GM19035 (cell line): ENCODE data around the gene CSRNP2.
"Not testable (repeated sequence)": the region's sequence is repeated elsewhere in the genome, so short reads cannot be mapped to it uniquely, and the experiment has no call there.

Source experiments
- ATAC-seq: cut with Tn5 transposase; IDR thresholded peaks from one replicate; pipeline ENCODE4 v1.9.1; 2021; ENCODE audit not compliant: unreplicated experiment

The CSRNP2 gene

GRCh38 chr12:51083126-51083833 is at the start of gene CSRNP2:
CSRNP2 (minus strand) TSS chr12:51083596; CDS start chr12:51076561, 7,035 bp downstream.
- ATAC-seq: peak; percentile 94

- ATAC-seq: no peak
These were observed 49.3 kb upstream of the CSRNP2 start for GRCh38 chr12:51132693-51133092.

- no peak for ATAC-seq
These were observed 48.5 kb upstream of the CSRNP2 start for GRCh38 chr12:51131745-51132521.

GRCh38 chr12:51128919-51129318 is 45.5 kb upstream of the CSRNP2 start:
- ATAC-seq: no peak

GRCh38 chr12:51127050-51127729 is 43.8 kb upstream of the CSRNP2 start:
- ATAC-seq: no peak

GRCh38 chr12:51126297-51126696 is 42.9 kb upstream of the CSRNP2 start:
- no peak for ATAC-seq

GRCh38 chr12:51124504-51124903 is 41.1 kb upstream of the CSRNP2 start:
- no peak for ATAC-seq

GRCh38 chr12:51122844-51123243 is 39.4 kb upstream of the CSRNP2 start:
- no peak for ATAC-seq

GRCh38 chr12:51118706-51119105 is 35.3 kb upstream of the CSRNP2 start:
- ATAC-seq: no peak

- ATAC-seq: no peak
These were observed 32.1 kb upstream of the CSRNP2 start for GRCh38 chr12:51115533-51115932.

GRCh38 chr12:51108136-51108535 is 24.7 kb upstream of the CSRNP2 start:
- no peak for ATAC-seq

GRCh38 chr12:51103977-51104376 is 20.6 kb upstream of the CSRNP2 start:
- no peak for ATAC-seq

- no peak for ATAC-seq
These were observed 15.2 kb upstream of the CSRNP2 start for GRCh38 chr12:51098611-51099010.

GRCh38 chr12:51090705-51091229 is 7.4 kb upstream of the CSRNP2 start:
- no peak for ATAC-seq

GRCh38 chr12:51087818-51088217 is 4.4 kb upstream of the CSRNP2 start:
- no peak for ATAC-seq

- no peak for ATAC-seq
These were observed 3.5 kb upstream of the CSRNP2 start for GRCh38 chr12:51086933-51087332.

GRCh38 chr12:51085757-51086156 is 2.4 kb upstream of the CSRNP2 start:
- no peak for ATAC-seq

GRCh38 chr12:51082561-51083125 is 753 bp downstream of the CSRNP2 start:
- no peak for ATAC-seq

GRCh38 chr12:51081421-51081820 is 2.0 kb downstream of the CSRNP2 start:
- ATAC-seq: no peak

GRCh38 chr12:51080136-51080535 is 3.3 kb downstream of the CSRNP2 start:
- ATAC-seq: no peak

GRCh38 chr12:51078866-51079265 is 4.5 kb downstream of the CSRNP2 start:
- ATAC-seq: not testable (repeated sequence)
